ENCODE results near the gene FBXO46. TPM values are rescaled to one million over a fixed set of nuclear protein-coding genes. Genes with fewer than 3 reads are reported as not detected.

Gene FBXO46
- total and polyA plus RNA-seq, 2 of the 13 experiments (the other 11 are each of a cell fraction or from before 2014, with no cell fraction given): 6.2 to 6.4 TPM

DNA sequence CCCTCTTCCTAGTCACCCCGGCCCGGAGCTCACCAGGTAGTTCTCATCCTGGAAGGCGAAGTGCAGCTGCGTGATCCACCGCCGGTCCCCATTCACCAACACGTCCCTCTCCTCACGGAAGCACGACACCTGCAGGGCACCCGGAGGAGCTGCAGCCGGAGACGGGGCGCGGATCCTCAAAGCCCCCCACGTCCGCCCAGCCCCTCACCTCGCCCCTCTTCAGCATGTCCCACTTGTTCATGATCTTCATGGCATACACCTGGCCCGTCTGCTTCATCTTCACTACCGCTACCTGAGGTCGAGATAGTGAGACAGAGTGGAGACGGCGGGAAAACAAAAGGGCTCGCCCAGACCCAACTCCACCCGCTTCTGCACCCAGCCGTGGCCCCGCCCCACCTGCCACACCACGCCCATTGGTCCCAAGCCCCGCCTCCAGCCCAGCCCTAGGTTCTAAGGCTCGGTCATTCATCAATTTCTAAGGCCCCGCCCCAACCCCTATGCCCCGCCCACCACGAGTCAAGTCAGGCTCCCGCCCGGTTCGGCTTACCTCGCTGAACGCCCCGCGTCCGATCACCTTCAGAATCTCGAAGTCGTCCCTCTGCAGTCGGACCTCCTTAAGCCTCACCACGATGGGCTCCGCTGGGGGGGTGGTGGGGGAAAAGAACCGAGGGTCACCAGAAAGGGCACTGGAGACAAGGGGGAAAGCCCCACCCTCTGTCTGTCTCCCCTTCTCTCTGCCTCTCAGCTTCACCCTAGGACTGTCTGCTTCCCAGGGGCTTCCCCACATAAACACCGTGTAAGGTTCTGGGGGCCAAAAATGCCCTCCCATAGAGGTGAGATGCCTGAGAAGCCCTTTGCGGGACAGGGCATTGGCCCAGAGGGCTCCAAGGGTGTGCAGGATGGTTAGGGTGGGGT, 48.8 kb upstream of the FBXO46 start (continued):
- TF ChIP-seq, protein P1, sequence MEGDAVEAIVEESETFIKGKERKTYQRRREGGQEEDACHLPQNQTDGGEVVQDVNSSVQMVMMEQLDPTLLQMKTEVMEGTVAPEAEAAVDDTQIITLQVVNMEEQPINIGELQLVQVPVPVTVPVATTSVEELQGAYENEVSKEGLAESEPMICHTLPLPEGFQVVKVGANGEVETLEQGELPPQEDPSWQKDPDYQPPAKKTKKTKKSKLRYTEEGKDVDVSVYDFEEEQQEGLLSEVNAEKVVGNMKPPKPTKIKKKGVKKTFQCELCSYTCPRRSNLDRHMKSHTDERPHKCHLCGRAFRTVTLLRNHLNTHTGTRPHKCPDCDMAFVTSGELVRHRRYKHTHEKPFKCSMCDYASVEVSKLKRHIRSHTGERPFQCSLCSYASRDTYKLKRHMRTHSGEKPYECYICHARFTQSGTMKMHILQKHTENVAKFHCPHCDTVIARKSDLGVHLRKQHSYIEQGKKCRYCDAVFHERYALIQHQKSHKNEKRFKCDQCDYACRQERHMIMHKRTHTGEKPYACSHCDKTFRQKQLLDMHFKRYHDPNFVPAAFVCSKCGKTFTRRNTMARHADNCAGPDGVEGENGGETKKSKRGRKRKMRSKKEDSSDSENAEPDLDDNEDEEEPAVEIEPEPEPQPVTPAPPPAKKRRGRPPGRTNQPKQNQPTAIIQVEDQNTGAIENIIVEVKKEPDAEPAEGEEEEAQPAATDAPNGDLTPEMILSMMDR (CRISPR knock-in tag; IDR thresholded peaks at IDR 0.05): peak; percentile 83
- TF ChIP-seq HDAC1 (CRISPR knock-in tag; IDR thresholded peaks at IDR 0.05): no peak
- TF ChIP-seq, protein P2, sequence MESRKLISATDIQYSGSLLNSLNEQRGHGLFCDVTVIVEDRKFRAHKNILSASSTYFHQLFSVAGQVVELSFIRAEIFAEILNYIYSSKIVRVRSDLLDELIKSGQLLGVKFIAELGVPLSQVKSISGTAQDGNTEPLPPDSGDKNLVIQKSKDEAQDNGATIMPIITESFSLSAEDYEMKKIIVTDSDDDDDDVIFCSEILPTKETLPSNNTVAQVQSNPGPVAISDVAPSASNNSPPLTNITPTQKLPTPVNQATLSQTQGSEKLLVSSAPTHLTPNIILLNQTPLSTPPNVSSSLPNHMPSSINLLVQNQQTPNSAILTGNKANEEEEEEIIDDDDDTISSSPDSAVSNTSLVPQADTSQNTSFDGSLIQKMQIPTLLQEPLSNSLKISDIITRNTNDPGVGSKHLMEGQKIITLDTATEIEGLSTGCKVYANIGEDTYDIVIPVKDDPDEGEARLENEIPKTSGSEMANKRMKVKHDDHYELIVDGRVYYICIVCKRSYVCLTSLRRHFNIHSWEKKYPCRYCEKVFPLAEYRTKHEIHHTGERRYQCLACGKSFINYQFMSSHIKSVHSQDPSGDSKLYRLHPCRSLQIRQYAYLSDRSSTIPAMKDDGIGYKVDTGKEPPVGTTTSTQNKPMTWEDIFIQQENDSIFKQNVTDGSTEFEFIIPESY (CRISPR knock-in tag; IDR thresholded peaks at IDR 0.05): peak; percentile 49; the same call in 1 of the 2 replicates
- TF ChIP-seq ZNF562 (CRISPR knock-in tag; IDR thresholded peaks at IDR 0.05; ENCODE audit: borderline replicate concordance): no peak
- TF ChIP-seq ZBTB38 (CRISPR knock-in tag; IDR thresholded peaks at IDR 0.05): 0 out of 2 replicates have a peak, but pooled peaks have one; percentile 18
- no peak for TF ChIP-seq ZNF816 (CRISPR knock-in tag; IDR thresholded peaks at IDR 0.05; ENCODE audit: borderline replicate concordance)
- peak; percentile 47 for TF ChIP-seq CBX1 (IDR thresholded peaks at IDR 0.05; ENCODE audit: low read depth)
- TF ChIP-seq MZF1 (CRISPR knock-in tag; IDR thresholded peaks at IDR 0.05; ENCODE audit: borderline replicate concordance): no peak
- TF ChIP-seq, protein P3, sequence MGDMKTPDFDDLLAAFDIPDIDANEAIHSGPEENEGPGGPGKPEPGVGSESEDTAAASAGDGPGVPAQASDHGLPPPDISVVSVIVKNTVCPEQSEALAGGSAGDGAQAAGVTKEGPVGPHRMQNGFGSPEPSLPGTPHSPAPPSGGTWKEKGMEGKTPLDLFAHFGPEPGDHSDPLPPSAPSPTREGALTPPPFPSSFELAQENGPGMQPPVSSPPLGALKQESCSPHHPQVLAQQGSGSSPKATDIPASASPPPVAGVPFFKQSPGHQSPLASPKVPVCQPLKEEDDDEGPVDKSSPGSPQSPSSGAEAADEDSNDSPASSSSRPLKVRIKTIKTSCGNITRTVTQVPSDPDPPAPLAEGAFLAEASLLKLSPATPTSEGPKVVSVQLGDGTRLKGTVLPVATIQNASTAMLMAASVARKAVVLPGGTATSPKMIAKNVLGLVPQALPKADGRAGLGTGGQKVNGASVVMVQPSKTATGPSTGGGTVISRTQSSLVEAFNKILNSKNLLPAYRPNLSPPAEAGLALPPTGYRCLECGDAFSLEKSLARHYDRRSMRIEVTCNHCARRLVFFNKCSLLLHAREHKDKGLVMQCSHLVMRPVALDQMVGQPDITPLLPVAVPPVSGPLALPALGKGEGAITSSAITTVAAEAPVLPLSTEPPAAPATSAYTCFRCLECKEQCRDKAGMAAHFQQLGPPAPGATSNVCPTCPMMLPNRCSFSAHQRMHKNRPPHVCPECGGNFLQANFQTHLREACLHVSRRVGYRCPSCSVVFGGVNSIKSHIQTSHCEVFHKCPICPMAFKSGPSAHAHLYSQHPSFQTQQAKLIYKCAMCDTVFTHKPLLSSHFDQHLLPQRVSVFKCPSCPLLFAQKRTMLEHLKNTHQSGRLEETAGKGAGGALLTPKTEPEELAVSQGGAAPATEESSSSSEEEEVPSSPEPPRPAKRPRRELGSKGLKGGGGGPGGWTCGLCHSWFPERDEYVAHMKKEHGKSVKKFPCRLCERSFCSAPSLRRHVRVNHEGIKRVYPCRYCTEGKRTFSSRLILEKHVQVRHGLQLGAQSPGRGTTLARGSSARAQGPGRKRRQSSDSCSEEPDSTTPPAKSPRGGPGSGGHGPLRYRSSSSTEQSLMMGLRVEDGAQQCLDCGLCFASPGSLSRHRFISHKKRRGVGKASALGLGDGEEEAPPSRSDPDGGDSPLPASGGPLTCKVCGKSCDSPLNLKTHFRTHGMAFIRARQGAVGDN (CRISPR knock-in tag; IDR thresholded peaks at IDR 0.05): peak; percentile 38; the same call in 1 of the 2 replicates
- TF ChIP-seq, protein P4, sequence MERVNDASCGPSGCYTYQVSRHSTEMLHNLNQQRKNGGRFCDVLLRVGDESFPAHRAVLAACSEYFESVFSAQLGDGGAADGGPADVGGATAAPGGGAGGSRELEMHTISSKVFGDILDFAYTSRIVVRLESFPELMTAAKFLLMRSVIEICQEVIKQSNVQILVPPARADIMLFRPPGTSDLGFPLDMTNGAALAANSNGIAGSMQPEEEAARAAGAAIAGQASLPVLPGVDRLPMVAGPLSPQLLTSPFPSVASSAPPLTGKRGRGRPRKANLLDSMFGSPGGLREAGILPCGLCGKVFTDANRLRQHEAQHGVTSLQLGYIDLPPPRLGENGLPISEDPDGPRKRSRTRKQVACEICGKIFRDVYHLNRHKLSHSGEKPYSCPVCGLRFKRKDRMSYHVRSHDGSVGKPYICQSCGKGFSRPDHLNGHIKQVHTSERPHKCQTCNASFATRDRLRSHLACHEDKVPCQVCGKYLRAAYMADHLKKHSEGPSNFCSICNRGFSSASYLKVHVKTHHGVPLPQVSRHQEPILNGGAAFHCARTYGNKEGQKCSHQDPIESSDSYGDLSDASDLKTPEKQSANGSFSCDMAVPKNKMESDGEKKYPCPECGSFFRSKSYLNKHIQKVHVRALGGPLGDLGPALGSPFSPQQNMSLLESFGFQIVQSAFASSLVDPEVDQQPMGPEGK (CRISPR knock-in tag; IDR thresholded peaks at IDR 0.05): peak; percentile 43
- no peak for TF ChIP-seq FLYWCH1 (CRISPR knock-in tag; IDR thresholded peaks at IDR 0.05)
- 0 out of 2 replicates have a peak, but pooled peaks have one; percentile 27 for TF ChIP-seq SAP130 (CRISPR knock-in tag; IDR thresholded peaks at IDR 0.05; ENCODE audit: low read depth)
- no peak for TF ChIP-seq RAD51 (IDR thresholded peaks at IDR 0.05; ENCODE audit: borderline replicate concordance)
- 0 out of 2 replicates have a peak, but pooled peaks have one; percentile 51 for TF ChIP-seq ZNF235 (CRISPR knock-in tag; IDR thresholded peaks at IDR 0.05; ENCODE audit: borderline replicate concordance)
- TF ChIP-seq SP4 (CRISPR knock-in tag; IDR thresholded peaks at IDR 0.05): peak; percentile 39; the same call in 1 of the 2 replicates
- no peak for TF ChIP-seq ZMAT3 (CRISPR knock-in tag; conservative IDR thresholded peaks at IDR 0.05)
- no peak for TF ChIP-seq HNF4G (IDR thresholded peaks at IDR 0.05; ENCODE audit: borderline replicate concordance, low read depth, low read length)
- no peak for TF ChIP-seq HNF4G (CRISPR knock-in tag; IDR thresholded peaks at IDR 0.05; ENCODE audit: borderline replicate concordance, low read depth)
